Measurements from ENCODE around the gene SNAI3. TPM values are rescaled to one million over a fixed set of nuclear protein-coding genes. Genes with fewer than 3 reads are reported as not detected.

Gene SNAI3
- total RNA-seq, 2 donors from 2014 or later = 0.25 to 0.40 TPM

DNA sequence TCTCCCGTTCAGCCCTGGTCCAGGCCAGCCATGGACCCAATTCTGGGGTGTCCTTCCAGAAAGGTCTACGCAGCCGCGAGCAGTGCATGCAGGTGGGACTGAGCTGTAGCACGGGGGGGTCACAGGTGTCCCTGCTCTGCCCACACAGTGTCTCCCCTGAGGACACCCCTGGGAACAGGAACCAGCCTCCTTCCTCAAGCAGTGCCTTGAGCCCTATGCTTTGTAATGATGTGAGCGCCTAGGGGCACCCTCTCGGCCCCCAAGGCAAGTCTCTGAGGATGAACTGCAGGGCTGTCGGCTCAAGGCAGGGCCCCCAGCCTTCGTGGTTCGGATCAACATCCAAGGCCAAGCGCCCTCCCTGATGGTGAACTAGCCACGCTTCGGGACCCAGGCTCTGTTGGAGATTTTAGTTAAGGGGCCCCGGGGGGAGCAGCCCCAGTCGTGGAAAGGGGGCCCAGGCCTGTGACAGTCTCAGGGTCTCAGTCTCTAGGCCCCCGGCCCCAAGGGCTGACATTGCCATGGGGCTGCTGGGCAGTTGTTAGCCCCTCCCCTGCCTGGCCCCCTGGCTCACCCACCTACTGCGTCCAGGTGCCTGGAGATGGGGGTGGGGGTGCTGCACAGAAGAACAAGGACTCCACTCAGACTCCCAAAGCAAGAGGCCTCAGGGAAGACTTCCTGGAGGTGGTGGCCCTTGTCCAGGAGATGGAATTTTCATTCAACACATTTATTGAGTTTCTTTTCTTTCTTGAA is 45.6 kb downstream of the SNAI3 start:
- Histone ChIP-seq H3K4me1 (peaks cover 15% of the 10 kb centered on the region), H3K36me3 (no peaks in the 10 kb centered on the region), H3K9ac (ENCODE audit: low read depth in 2 of 2, low read length in 2 of 2) (no peak overlapping the region), H3K4me3 (no peak overlapping the region), H3K27ac (no peak overlapping the region), H3K9me3 (no peaks in the 10 kb centered on the region), H3K27me3 (peaks cover 24% of the 10 kb centered on the region)
- intact Hi-C loops (cut with DNase I) = no loop called here
- DNase-seq = no peak
- TF ChIP-seq, protein P1, sequence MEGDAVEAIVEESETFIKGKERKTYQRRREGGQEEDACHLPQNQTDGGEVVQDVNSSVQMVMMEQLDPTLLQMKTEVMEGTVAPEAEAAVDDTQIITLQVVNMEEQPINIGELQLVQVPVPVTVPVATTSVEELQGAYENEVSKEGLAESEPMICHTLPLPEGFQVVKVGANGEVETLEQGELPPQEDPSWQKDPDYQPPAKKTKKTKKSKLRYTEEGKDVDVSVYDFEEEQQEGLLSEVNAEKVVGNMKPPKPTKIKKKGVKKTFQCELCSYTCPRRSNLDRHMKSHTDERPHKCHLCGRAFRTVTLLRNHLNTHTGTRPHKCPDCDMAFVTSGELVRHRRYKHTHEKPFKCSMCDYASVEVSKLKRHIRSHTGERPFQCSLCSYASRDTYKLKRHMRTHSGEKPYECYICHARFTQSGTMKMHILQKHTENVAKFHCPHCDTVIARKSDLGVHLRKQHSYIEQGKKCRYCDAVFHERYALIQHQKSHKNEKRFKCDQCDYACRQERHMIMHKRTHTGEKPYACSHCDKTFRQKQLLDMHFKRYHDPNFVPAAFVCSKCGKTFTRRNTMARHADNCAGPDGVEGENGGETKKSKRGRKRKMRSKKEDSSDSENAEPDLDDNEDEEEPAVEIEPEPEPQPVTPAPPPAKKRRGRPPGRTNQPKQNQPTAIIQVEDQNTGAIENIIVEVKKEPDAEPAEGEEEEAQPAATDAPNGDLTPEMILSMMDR (IDR thresholded peaks at IDR 0.05) = no peak

DNA sequence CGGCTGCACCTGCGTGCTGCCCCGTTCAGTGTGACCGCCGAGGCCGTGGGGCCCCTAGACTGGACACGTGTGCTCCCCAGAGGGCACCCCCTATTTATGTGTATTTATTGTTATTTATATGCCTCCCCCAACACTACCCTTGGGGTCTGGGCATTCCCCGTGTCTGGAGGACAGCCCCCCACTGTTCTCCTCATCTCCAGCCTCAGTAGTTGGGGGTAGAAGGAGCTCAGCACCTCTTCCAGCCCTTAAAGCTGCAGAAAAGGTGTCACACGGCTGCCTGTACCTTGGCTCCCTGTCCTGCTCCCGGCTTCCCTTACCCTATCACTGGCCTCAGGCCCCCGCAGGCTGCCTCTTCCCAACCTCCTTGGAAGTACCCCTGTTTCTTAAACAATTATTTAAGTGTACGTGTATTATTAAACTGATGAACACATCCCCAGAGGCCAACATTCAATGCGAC is 46.2 kb downstream of the SNAI3 start:
- Histone ChIP-seq H3K27me3 (peaks cover 24% of the 10 kb centered on the region), H3K36me3 (no peaks in the 10 kb centered on the region), H3K9me3 (no peaks in the 10 kb centered on the region), H3K27ac (no peak overlapping the region), H3K9ac (ENCODE audit: low read depth in 2 of 2, low read length in 2 of 2) (no peak overlapping the region), H3K4me1 (peaks cover 15% of the 10 kb centered on the region), H3K4me3 (no peak overlapping the region)
- TF ChIP-seq, protein P1 (IDR thresholded peaks at IDR 0.05) = no peak
- intact Hi-C loops (cut with DNase I) = no loop called here
- DNase-seq = no peak

DNA sequence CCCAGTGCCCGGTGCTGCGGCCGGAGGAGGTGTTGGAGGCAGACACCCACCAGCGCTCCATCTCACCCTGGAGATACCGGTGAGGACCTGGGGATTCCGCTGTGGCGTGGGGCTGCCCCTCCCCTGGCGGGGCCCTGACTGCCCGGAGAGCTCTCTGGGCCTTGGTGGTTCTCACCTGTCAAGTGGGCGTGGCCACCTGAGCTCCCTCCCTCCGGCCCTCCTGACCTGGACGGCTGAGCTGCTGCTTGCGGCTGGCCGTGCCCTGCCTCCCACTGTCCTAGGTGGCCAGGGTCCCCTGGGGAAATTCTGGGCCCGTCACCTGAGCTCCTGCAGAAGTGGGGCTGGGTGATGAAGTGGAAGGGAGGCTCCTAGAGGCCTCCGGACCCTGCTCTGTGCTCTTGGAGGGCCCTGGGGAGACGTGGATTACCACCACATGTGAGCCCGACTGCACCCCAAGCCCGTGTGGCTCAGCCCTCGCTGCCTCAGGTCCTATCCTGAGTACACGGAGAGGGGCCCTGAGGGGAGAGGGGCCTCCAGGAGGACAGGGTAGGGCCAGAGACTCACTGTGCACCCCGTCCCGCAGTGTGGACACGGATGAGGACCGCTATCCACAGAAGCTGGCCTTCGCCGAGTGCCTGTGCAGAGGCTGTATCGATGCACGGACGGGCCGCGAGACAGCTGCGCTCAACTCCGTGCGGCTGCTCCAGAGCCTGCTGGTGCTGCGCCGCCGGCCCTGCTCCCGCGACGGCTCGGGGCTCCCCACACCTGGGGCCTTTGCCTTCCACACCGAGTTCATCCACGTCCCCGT is 46.9 kb downstream of the SNAI3 start:
- Histone ChIP-seq H3K27me3 (peaks cover 24% of the 10 kb centered on the region), H3K4me1 (peaks cover 15% of the 10 kb centered on the region), H3K9ac (ENCODE audit: low read depth in 2 of 2, low read length in 2 of 2) (peak overlapping the region in 1 of 2 donors; percentile 33), H3K36me3 (no peaks in the 10 kb centered on the region), H3K9me3 (no peaks in the 10 kb centered on the region), H3K27ac (no peak overlapping the region), H3K4me3 (no peak overlapping the region)
- TF ChIP-seq, protein P1 (IDR thresholded peaks at IDR 0.05) = no peak
- intact Hi-C loops (cut with DNase I) = no loop called here
- DNase-seq = peak; percentile 59

DNA sequence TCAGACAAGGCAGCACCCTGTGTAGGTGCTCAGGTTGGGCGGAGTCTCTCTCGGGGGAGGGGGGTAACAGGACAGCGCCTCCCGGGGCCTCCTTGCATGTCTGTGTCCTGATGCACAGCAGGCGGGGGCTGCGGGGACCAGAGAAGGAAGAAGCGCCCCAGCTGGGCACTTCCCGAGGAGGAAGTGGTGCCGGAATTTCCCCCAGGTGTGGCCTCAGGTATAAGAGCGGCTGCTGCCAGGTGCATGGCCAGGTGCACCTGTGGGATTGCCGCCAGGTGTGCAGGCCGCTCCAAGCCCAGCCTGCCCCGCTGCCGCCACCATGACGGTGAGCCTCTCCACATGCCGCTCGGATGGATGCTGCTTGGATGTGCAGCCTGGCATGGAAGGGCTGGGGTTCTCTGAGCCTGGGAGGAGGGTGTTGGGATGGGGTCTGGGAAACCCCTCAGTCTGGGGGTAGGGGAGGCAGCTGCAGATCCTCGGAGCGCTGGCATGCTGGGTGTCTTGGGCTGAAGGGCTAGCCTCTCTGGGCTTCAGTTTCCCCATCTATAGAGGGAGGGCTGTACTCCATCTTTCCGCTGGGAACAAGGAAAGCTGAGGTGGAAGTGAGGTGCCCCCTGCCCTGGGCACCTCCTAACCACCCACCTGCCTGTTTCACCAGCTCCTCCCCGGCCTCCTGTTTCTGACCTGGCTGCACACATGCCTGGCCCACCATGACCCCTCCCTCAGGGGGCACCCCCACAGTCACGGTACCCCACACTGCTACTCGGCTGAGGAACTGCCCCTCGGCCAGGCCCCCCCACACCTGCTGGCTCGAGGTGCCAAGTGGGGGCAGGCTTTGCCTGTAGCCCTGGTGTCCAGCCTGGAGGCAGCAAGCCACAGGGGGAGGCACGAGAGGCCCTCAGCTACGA is 47.7 kb downstream of the SNAI3 start, which contains the start of gene IL17C:
TSS of gene IL17C (plus strand) at position 250 of the 908 bp plus-strand sequence. CDS start at position 320, 70 bp downstream.
- TF ChIP-seq, protein P1 (IDR thresholded peaks at IDR 0.05) = no peak
- H3K9ac ChIP-seq (ENCODE audit: low read depth in 2 of 2, low read length in 2 of 2) = peak within 1 kb of the TSS in 1 of 2 donors; percentile 33
- H3K4me1 ChIP-seq = peaks cover 15% of the 10 kb centered on the region
- no peaks in the 10 kb centered on the region for H3K36me3 ChIP-seq
- intact Hi-C loops (cut with DNase I) = no loop called here
- no peak within 1 kb of the TSS for H3K4me3 ChIP-seq
- no peak within 1 kb of the TSS for H3K27ac ChIP-seq
- H3K9me3 ChIP-seq = no peaks in the 10 kb centered on the region
- peak; percentile 79 for DNase-seq
- H3K27me3 ChIP-seq = peaks cover 24% of the 10 kb centered on the region

Measured in colonic mucosa (tissue), 4 donors.